GM18907 (cell line): ENCODE data around the gene NCOA7.
"Not testable (repeated sequence)": the region's sequence is repeated elsewhere in the genome, so short reads cannot be mapped to it uniquely, and the experiment has no call there.

Experiments used
- ATAC-seq: cut with Tn5 transposase; IDR thresholded peaks from one replicate; pipeline ENCODE4 v1.9.1; 2021; ENCODE audit warnings: mild to moderate bottlenecking, moderate library complexity; ENCODE audit not compliant: unreplicated experiment

Gene NCOA7

DNA sequence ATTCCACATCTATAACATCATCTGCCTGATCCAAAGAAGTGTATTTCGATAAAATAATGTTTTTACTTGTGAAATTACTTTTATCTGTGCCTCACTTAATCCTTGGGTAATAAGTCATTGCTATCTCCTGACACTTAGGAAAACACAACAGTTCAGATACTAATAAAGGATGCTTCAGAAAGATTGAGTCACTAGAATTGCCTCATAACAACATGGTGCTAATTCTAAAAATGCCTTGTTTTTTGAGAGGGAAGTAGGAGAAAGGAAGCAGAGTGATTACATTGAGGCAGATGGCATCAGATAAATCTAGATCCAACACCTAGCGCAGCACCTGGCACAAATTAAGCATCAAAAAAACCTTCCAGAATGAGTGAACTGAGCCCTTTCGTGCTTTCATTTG, 69.0 kb downstream of the NCOA7 start:
- no peak for ATAC-seq

DNA sequence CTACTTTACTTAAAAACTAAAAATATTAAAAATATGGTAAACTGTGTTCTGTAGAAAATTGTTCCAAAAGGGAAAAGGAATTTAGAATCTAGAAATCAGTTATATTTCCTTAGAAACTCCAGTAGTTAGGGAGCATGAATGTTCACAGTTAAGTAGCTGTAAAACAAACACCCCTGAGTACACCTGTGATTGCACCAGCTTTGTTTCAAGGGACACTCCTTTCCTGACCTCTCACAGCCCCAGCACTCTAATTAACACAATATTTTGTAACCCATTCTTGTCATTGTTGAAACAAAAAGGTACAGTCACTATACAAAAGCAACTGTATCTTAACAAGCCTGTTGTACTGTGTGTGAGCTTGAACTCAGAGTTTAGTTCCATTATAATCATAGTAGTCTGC, 72.3 kb downstream of the NCOA7 start:
- ATAC-seq = no peak

DNA sequence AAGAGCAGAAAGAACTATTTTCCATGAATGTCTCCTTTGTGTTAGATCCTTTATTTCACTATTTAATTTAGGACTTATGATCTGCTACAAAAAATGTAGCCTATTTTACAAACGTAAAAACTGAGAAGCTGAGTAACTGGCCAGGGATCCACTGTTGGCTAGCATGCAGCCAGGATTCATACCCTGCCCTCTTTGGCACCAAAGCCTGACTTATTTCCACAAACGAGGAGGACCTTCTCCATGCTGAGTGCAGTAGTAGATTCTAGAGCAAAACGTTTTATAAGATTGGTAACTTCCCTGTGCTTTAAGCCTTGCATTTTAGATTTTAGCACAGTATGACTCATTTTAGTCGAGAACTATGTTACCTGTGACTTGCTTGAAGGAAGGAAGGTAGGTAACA, 74.3 kb downstream of the NCOA7 start:
- no peak for ATAC-seq

DNA sequence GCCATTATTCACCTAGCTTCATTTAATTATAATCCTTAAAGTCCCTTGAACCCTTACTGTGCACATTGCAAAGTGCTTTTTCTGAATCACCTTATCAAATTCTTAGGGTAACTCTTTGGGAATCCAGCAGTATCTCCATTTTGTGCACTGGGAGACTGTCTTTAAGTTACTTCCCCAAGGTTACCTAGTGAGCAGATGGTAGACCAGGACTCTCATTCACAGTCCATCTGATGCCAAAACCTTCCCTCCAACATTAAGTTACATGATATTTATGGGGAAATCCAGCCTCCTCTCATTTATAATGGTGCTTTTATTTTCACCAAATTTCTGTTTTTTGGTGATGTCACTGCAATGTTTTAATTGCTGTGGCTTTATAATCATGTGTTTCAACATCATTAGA, 75.7 kb downstream of the NCOA7 start:
- no peak for ATAC-seq

DNA sequence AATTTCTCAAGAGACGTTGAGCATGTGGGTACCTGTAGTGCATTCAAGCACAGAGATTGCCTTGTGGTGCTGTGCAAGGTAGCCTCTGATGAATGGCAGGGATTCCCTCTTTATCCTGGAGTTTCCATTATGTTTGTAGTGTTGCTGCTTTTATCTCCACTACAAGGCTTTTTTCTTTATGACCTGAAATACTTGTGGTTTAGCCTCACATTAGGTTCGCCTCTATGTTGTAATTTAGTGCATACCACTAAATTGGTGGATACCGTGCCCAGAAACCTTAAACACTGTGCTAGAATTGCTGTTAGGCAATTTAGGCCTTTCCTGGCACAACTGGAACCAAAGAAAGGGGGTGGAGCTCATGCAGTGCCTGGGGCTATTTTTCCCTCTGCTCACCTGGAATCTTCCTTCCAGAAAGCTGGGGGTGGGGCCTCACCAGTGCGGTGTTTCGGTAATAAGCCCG, 76.8 kb downstream of the NCOA7 start:
- ATAC-seq = no peak

DNA sequence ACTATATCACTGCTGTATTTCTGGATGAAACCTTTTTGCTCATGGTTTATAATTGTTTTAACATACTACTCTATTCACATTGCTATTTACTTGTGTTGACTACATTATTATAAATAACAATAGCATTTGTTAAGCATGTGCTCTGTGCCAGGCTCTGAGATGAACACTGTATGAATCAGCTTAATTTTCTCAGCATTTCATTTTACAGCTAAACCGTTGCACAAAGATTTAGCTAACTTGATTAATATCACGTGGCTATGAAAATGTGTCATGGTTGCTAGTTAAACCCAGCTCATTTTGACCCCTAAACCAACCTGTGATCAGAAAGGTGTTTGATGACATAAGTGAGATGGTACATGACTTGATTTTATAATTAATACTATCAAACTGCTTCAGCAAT, 77.5 kb downstream of the NCOA7 start:
- no peak for ATAC-seq

DNA sequence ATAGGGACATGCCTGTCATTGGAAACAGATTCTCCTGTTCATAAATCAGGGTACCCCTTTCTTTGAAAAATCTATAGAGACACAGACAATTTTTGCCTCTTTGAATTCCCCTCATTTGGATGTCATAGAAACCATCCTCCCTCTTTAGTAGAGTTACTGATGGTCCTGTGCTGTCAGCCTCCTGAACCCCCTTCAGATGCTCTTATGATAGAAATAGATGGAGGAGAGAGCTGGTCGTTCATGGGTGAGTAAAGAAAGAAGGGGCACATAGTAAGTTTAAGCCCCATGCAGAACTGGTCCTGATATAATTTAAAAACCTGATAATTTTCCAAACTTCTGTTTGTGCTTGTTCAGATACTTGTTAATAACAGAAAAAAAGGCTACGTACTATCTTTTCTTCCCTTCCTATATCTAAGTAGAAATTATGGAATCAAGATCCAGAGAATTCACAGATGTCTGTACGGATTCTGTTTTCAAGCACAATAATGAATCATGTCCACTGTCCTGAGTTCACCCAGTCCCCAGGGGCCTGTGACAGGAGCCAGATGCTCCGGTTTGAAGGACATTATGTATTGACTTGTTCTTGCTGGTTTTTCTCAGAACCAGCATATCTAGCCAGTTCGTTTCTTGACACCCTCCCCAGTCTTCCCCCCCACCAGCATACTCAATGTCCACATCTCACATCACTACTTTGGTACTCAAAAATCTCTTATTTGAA, 78.1 kb downstream of the NCOA7 start:
- ATAC-seq = no peak

DNA sequence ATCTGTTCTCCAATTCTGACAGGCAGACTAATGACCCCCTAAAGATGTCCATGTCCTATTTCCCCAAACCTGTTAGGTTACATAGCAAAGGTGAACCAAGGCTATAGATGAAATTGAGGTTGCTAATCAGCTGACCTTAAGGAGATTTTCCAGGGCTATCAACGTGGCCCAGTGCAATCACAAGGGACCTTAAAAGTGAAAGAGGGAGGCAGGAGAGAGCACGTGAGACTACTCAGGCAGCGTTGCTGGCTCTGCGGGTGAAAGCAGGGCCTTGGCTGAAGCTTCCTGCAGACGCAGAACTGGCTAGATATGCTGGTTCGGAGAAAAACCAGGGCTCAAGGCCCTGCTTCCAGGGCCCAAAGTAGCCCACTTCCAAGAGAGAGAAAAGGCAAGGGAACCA, 78.7 kb downstream of the NCOA7 start:
- ATAC-seq = no peak

DNA sequence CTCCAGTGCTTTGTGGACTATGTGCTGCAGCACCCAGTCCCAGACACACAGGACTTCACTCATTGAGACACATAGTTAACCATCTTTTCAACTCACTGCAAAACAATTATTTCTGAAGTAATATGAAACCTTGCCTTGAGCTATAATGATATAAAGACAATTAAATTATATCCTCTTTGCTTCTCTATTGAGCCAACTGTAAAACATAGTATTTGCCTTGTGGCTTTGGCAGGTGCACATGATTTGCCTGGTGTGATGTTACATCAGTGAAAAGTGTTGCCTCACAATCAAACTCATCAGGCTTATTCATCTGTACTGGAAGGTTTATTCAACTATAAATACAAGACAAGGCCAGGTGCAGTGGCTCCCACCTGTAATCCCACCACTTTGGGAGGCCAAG, 80.6 kb downstream of the NCOA7 start:
- no peak for ATAC-seq

DNA sequence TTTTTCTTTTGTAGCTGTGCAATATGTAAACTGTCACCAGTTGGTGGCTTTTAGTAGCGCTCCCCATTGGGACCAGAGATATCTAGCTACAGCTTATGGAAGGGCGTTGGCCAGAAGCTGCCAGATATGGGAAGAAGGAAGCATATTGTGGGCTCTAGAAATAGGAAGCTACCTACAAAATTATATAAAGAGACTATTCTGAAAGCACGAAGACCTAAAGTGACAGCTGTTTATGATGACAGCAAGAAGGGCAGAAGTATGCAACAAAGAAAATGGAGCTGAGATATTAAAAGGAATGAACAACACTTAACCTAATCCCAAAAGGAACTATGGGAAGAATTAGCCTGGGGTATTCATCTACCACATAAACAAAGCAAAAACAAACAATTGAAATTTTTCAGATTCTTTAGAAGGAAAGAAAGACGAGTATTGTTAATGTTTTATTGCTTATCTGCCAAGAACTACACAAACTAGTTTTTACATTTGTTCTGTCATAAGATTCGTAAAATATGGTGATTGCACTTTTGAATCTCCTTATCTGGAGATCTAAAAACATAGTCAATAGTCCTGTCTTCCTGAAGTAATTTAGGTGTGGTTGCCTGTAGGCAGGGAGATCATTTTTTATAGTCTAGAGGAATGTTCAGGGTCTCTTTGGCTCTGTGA, 81.6 kb downstream of the NCOA7 start:
- no peak for ATAC-seq

DNA sequence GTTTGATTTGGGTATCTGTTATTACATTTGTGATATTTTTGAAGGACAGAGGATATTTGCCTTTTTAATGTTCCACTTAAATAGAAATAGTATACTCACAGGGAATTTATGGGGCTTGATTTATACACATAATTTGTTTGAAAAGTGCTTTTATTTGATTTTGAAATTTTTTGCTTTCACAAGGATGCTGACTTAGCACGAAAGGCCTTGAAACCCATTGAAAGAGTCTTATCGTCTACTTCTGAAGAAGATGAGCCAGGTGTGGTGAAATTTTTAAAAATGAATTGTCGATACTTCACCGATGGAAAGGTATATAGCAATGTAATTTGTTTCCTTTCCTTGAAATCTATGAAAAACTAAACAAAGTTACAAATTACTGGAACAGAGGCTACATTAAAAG, 91.5 kb downstream of the NCOA7 start:
- ATAC-seq = no peak

DNA sequence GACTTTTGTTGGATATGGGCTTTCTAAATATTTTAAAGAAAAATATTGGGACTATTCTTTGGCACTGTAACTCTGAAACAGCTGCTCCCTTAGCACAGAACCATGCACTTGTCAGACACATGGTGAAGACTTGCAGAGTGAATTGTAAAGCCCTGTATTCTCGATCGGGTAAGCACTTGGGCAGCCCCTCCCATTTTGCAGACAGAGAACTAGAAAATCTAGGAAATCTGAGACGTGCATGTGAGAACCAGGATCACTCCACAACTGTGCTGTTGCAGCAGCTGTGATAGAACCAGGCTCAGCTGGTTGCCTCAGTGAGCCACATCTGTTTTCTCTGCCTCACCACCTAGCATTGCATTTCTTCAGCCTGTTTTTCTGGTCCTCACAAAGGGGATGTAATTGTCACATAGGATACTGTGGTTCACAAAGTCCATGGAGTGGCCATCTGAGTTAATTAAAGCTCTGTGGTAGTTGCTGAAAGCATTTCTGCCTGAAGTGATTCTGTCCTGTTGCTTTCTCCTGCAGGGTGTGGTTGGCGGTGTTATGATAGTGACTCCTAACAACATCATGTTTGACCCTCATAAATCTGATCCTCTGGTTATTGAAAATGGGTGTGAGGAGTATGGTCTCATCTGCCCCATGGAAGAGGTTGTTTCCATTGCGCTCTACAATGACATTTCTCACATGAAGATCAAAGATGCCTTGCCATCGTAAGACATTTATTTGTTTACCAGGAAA, 94.0 kb downstream of the NCOA7 start:
- ATAC-seq = no peak

DNA sequence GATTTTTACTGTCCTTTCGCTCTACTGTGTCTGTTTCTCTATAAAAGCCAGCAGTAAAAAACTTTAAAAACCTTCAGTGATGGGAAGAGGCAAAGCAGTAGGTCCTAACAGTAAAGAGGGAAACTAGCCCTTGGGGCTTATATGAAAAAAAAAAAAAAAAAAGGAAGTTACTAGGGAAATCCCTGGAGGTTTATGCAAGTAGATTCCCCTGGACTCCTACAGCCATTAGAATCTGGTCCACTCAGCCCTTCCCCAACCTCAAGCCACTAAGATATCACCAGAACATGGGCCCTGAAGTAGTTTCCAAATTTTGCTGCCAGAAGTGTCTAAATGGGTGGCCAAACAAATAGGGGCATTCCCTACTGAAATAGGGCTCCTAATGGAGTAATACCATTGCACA, 95.3 kb downstream of the NCOA7 start:
- no peak for ATAC-seq

DNA sequence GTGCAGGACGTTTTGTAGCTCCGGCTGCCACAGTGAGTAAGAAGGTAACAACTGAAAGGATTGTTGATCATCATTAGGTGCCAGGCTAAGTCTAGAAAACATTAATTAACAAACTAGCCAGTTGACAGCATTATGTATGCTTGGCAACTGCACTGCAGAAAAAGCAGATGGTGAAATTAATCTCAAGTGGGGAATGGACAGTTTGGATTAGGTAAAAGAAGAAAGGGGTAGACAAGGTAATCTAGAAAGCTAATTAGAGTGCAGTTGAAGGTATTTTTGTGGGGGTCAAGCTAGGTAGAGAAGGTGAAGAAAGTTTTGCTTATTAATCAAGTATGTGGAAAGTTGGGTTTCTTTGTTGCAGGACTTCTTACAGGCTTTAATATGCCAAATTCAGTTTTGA, 96.2 kb downstream of the NCOA7 start:
- ATAC-seq = no peak

DNA sequence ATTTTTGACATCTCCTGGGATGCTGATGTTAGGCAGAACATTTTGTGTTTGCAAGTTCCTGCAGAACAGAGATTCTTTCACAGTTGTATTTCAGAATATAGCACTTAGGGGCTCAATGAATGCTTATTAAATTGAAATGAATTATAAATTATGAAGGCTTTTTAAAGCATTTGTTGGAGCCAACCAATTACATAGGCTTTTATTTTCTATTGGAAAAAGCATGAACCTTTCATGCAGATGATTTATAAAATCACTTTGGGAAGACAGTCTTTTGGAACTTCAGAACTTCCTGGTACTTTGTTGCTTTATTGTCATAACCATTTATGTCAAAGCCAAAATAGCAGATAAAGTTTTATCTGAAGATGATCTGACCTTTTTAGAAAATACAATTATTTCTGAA, 96.6 kb downstream of the NCOA7 start:
- ATAC-seq = no peak

DNA sequence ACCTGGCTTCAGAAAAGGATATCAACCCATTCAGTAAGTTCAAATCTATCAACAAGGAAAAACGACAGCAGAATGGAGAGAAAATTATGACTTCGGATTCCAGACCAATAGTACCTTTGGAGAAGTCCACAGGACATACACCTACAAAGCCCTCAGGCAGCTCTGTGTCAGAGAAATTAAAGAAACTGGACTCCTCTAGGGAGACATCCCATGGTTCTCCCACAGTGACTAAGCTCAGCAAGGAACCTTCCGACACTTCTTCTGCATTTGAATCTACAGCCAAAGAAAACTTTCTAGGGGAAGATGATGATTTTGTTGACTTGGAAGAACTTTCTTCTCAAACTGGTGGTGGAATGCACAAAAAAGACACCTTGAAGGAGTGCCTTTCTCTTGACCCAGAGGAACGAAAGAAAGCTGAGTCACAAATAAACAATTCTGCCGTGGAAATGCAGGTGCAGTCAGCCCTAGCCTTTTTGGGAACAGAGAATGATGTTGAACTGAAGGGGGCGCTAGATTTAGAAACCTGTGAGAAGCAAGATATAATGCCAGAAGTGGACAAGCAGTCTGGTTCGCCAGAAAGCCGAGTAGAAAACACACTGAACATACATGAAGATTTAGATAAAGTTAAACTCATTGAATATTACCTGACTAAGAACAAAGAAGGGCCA, 98.4 kb downstream of the NCOA7 start:
- no peak for ATAC-seq

DNA sequence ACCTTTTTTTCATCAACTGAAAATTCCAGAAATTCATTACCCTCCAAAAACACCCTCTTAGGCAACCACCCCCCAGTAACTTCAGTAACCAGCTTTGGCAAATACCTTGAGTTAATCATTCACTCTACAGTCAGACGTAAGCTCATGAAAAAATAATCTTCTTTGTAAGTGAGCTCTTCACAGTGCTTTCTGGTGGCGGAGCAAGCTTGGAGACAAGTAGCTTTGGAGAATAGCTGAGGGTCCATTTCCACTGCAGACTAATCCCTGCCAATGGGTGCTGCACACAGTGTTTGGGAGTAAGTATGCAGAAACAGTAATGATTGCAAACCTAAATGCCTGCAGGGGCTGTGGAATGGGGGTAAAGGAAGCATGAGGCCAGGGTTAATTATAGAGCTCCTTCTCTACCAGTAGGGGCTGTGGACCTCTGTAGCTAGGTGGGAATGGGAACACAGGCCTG, 109.0 kb downstream of the NCOA7 start:
- ATAC-seq = peak; percentile 72

DNA sequence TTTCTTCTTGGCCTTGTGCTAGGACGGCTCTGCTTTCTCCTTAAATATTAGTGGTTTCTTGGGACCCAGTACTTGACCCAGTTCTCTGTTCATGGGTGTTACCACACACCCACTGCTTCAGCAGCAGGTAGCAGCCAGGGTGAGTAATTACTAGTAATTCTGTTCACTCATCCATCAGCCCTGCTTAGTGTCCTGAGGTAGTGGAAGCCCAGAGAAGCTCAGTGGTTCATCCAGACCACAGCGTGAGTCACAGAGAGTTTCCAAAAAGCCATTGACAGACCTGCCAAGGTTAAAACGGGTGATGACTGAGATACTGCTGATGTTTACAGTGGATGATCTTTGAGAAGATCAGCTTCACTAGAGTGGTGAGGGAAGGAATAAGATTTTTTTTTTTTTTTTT, 114.1 kb downstream of the NCOA7 start:
- peak; percentile 86 for ATAC-seq

DNA sequence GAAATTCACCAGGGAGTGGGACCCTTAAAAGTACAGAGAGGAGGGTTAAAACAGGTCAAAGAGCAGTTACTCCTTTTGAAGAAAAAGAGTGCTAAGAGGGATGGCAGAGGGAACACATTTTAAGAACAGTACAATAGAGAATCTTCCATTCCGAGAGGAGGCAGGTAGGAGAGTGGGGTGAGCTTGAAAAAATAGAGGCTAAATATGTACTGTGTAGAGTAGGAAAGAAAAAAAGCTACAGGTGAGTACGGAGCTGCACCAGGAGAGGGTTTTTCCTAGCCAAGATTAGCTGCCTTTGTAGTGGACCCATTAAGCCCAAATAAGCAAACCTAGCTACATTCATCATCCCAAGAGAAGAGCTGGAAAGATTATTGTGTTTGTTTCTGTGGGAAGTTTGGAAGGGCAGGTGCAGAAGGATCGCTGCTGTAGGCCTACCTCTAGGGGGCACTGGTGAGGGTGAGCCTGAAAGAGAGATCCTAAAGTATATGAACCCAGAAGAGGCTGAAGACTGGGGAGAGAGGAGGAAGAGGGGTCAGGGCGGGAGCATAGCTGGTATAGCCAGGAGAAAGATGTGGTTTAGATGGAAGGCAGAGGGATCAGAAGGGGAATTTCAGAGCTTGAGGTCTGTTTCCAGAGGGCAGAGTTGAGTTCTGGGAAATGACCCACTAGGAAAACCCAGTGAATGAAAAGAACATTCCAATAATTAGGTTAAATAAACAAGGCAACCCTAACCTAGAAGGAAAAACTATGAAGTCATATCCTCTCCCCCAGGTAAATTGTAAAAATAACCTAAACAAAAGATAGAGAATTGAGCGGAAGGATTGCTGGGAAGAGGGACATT, 115.6 kb downstream of the NCOA7 start:
- no peak for ATAC-seq

DNA sequence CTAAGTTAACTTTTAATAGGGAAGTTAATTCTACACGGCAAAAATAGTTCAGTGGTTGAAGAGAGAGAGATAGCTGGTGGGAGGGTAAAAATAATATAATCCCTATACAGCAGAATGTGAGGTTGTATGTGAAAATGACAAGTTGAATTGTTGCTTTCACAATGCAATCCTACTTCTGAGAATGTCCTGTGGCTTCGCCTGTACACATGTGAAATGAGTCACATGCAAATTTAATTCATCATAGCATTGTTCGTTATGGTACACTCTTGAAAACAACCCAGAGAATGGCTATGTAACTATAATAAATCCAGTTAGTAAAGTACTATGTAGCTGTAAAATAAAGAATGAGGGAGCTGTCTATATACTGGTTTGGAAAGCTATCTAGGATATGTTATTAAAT, 119.8 kb downstream of the NCOA7 start:
- peak; percentile 98 for ATAC-seq

DNA sequence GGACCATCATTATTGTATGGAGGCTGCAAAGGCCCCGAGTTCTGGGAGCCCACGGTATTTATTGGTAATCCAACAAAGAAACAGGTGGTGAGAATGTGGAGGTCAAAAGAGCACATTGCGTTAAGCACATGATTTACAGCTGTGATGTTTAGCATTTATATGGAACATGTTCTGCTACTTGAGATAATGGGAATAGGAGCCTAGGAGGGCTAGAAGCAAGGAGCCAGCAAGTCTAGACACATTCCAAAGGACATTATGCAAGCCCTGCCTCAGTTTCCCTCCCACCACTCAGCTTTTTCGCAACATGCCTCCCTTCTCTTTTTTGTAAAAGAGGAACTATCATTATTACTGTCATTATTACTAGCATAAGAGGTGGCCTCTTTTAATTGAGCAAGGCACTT, 120.3 kb downstream of the NCOA7 start:
- ATAC-seq = not testable (repeated sequence)
